WI38 (cell line): ENCODE measurements around the gene CAPN3.

Experiments
- H3K4me3 ChIP-seq: 2 replicates; pipeline ENCODE4 v1.5.1; 2011; ENCODE audit warnings: low read depth, mild to moderate bottlenecking, control low read depth, low read length
- TF ChIP-seq, protein P1 (sequence below): IDR thresholded peaks from 2 replicates; pipeline ENCODE4 v1.5.1; 2012; ENCODE audit warnings: low read depth, mild to moderate bottlenecking, control low read depth, low read length

Gene CAPN3

DNA sequence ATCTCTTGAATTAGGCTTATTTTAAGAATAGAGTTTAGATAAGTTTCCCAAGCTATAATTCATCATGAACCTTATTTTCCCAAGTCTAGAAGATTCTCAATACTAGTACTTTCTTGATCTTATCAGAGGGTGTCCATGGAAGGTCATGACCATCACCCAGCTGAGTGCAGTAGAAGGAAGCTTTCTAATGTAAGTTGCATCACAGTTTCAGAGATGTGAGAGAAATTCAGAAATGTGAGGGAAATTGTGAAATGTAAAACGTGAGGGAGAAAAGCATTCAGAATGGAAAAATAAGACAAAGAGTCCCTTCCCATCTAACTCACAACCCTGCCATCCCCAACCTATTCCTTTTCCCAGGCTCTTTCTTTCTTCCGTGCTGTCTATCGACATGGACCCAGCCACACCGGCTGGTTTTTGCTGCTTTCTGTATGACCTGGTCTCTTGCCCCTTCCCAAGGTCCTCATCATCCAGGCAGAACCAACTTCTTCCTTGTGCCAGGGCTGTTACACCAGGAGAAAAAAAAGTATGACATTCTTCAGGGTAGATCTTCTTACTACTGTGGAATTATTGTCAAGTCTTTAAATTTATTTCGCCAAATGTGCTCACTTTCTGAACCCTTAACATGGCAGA, 6.7 kb downstream of the CAPN3 start:
- TF ChIP-seq, protein P1, sequence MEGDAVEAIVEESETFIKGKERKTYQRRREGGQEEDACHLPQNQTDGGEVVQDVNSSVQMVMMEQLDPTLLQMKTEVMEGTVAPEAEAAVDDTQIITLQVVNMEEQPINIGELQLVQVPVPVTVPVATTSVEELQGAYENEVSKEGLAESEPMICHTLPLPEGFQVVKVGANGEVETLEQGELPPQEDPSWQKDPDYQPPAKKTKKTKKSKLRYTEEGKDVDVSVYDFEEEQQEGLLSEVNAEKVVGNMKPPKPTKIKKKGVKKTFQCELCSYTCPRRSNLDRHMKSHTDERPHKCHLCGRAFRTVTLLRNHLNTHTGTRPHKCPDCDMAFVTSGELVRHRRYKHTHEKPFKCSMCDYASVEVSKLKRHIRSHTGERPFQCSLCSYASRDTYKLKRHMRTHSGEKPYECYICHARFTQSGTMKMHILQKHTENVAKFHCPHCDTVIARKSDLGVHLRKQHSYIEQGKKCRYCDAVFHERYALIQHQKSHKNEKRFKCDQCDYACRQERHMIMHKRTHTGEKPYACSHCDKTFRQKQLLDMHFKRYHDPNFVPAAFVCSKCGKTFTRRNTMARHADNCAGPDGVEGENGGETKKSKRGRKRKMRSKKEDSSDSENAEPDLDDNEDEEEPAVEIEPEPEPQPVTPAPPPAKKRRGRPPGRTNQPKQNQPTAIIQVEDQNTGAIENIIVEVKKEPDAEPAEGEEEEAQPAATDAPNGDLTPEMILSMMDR = no peak
- no peak overlapping the region for H3K4me3 ChIP-seq

DNA sequence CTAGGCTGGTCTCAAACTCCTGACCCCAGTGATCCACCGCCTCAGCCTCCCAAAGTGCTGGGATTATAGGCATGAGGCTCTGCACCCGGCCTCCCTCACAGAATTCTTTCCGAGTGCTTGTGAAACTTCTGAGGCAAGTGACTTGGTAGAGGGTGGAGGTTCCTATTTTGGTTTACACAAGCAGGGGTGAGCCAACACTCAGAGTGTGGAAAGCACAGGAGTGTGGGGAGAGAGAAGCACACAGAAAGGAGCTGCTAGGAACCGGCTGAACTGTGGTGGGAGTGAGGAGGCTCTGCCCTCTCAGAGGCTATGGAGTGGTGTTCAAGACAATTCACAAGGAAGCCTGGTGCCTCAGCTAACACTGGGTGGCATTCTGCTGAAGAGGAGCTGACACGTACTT, 7.7 kb downstream of the CAPN3 start:
- TF ChIP-seq, protein P1 = no peak
- no peak overlapping the region for H3K4me3 ChIP-seq

DNA sequence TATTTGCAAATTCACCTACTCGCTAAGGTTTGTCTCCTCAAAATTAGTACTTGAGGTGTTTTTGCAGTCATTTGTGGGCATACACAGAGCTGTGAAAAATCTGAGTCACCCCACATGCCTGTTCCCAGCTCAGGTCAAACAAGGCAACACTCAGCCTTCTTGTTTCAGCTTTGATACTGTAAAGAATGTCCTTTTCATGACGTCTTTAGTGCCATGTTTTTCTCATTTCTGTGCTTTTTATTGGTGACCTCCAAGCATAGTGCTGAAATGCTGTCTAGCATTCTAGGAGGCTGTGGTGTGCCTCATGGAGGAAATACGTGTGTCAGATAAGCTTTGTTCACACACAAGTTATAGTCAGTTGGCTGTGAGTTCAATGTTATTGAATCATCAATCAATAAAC, 8.8 kb downstream of the CAPN3 start:
- H3K4me3 ChIP-seq = no peak overlapping the region
- TF ChIP-seq, protein P1 = no peak

DNA sequence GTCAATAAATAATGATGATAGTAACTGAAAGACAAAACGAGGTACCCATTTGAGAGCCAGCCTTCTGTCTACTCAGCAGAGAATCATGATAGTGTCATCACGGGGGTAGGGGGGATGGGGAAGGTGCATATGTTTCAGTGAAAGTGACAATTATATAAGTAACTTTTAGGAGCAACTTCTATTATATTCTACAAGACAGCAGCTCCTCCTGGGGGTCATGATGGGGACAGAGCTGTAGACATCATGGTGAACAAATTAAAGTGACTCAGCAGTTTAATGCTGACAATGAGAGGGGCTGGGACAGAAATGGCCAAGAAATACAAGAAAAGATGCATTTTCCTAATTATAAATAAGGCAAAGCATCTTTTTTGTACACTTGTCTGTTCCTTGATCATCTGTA, 11.8 kb downstream of the CAPN3 start:
- TF ChIP-seq, protein P1 = no peak

DNA sequence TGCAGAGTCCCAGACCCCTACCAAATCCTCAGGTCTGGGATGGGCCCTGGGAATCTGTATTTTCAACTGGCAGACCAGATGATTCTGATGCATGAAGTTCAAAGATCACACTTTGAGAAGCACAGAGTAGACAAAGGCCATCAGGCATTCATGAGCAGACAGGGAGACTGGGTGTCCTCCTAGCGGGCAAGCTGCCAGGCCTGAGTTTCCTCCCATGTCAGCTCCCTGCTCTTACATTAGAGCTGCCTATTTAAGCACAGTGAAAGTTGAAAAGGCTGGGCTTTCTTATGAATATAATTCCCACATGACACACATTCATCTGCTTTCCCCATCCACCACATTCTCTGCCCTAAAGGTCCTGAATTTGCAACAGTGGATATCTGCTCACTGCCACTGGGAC, 14.0 kb downstream of the CAPN3 start:
- TF ChIP-seq, protein P1 = no peak
- H3K4me3 ChIP-seq = no peak overlapping the region

More for the DNA sequence above, 11.8 kb downstream of the CAPN3 start:
- no peak overlapping the region for H3K4me3 ChIP-seq

DNA sequence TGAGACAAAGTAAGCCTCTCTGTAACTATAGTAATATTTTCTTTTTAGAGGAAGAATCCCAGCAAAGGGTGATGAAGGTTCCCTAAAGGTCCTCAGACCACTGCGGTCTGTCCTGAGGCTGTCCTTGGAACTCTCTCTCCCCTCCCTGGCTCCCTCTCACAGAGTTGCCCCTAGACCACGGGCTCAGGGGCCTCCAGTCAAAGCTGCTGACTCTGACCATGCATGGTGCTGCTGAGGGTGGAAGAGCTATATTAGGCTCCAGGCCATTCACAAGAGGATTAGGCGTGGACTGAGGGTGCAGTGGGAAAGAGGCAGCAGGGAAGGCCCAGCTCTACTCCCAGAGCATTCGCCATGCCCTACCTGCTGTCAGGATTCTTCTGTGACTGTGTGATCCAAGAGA, 14.6 kb downstream of the CAPN3 start:
- TF ChIP-seq, protein P1 = no peak
- H3K4me3 ChIP-seq = no peak overlapping the region

DNA sequence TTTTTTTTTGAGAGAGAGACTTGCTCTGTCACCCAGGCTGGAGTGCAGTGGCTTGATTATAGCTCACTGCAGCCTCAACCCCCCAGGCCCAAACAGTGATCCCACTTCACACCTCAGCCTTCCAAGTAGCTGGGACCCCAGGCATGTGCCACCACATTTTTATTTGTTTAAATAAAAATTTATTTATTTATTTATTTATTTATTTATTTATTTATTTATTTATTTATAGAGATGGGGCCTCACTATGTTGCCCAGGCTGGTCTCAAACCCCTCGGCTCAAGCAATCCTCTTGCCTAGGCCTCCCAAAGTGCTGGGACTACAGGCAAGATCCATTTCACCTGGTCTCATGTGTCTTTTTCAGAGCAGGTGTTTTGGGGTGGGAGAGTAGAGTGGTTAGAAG, 15.5 kb downstream of the CAPN3 start:
- H3K4me3 ChIP-seq = no peak overlapping the region
- TF ChIP-seq, protein P1 = no peak
